Loucy (cell line): ENCODE results near the gene ARHGEF9.

Experiments used
- H2AFZ ChIP-seq: fragments of 200-600 bp; sonication (generic); 2 replicates; pipeline ENCODE4 v1.6.0; 2016; ENCODE audit warnings: antibody characterized with exemption, mild to moderate bottlenecking, low read length, moderate library complexity
- H3F3A ChIP-seq: fragments of 200-600 bp; 2 replicates; pipeline ENCODE4 v1.6.0; 2016; ENCODE audit warnings: antibody characterized with exemption, low read depth, mild to moderate bottlenecking
- H3K27me3 ChIP-seq: fragments of 200-600 bp; sonication (generic); 2 replicates; pipeline ENCODE4 v1.6.1; 2014; ENCODE audit warnings: low read length, mild to moderate bottlenecking; ENCODE audit not compliant: insufficient read depth, poor library complexity, severe bottlenecking
- H3K36me3 ChIP-seq: fragments of 200-600 bp; sonication (generic); 2 replicates; pipeline ENCODE4 v1.6.1; 2016; ENCODE audit warnings: low read length; ENCODE audit not compliant: insufficient read depth
- H3K4me1 ChIP-seq: fragments of 200-600 bp; sonication (generic); 2 replicates; pipeline ENCODE4 v1.5.1; 2014; ENCODE audit warnings: low read length, mild to moderate bottlenecking; ENCODE audit not compliant: insufficient read depth, poor library complexity, severe bottlenecking
- H3K4me2 ChIP-seq: fragments of 200-600 bp; sonication (generic); 2 replicates; pipeline ENCODE4 v1.6.0; 2014; ENCODE audit warnings: antibody characterized with exemption, low read length, low read depth, mild to moderate bottlenecking; ENCODE audit not compliant: poor library complexity, severe bottlenecking
- H3K4me3 ChIP-seq: fragments of 200-600 bp; sonication (generic); 2 replicates; pipeline ENCODE4 v1.5.1; 2014; ENCODE audit warnings: low read length, mild to moderate bottlenecking, mixed read lengths; ENCODE audit not compliant: poor library complexity, severe bottlenecking
- H3K79me2 ChIP-seq: fragments of 200-600 bp; sonication (generic); 2 replicates; pipeline ENCODE4 v1.6.1; 2014; ENCODE audit warnings: low read length; ENCODE audit not compliant: insufficient read depth
- H3K9ac ChIP-seq: fragments of 200-600 bp; sonication (generic); 2 replicates; pipeline ENCODE4 v1.6.0; 2014; ENCODE audit warnings: mild to moderate bottlenecking, low read depth, low read length, moderate library complexity; ENCODE audit not compliant: poor library complexity, severe bottlenecking
- H3K9me2 ChIP-seq: fragments of 200-600 bp; sonication (generic); replicated peaks from 2 replicates; pipeline ENCODE4 v1.6.1; 2016; ENCODE audit warnings: low read depth, low read length, mixed read lengths
- H3K9me3 ChIP-seq: fragments of 200-600 bp; sonication (generic); 2 replicates; pipeline ENCODE4 v1.6.1; 2014; ENCODE audit warnings: mild to moderate bottlenecking, antibody characterized with exemption, low read length, low read depth; ENCODE audit not compliant: insufficient read depth
- H4K20me1 ChIP-seq: fragments of 200-600 bp; sonication (generic); 2 replicates; pipeline ENCODE4 v1.6.0; 2014; ENCODE audit warnings: antibody characterized with exemption, low read length, mild to moderate bottlenecking; ENCODE audit not compliant: insufficient read depth, poor library complexity, severe bottlenecking
- CTCF ChIP-seq: fragments of 200-600 bp; sonication (generic); conservative IDR thresholded peaks from 2 replicates; pipeline ENCODE4 v1.5.1; 2014; ENCODE audit warnings: mild to moderate bottlenecking, antibody characterized with exemption, low read length
- EZH2phosphoT487 ChIP-seq: fragments of 200-600 bp; IDR thresholded peaks from 2 replicates; pipeline ENCODE4 v1.6.1; 2018; ENCODE audit warnings: antibody characterized with exemption, mild to moderate bottlenecking, moderate library complexity, borderline replicate concordance

The ARHGEF9 gene

GRCh38 chrX:63673896-63674295, 111.1 kb downstream of the ARHGEF9 start:
- peaks cover 42% of the 10 kb centered on the region; the same call in 1 of the 2 replicates for H3K36me3 ChIP-seq
- H3F3A ChIP-seq: no peaks in the 10 kb centered on the region
- no peaks in the 10 kb centered on the region for H3K79me2 ChIP-seq
- no peaks in the 10 kb centered on the region for H3K27me3 ChIP-seq
- H3K9ac ChIP-seq: no peak overlapping the region
- H3K4me2 ChIP-seq: no peak overlapping the region
- no peak overlapping the region for H2AFZ ChIP-seq
- no peaks in the 10 kb centered on the region for H4K20me1 ChIP-seq
- TF ChIP-seq EZH2phosphoT487: no peak
- TF ChIP-seq CTCF: no peak
- H3K9me3 ChIP-seq: no peaks in the 10 kb centered on the region
- H3K4me1 ChIP-seq: no peaks in the 10 kb centered on the region
- no peaks in the 10 kb centered on the region for H3K9me2 ChIP-seq
- H3K4me3 ChIP-seq: no peak overlapping the region

- Histone ChIP-seq H3F3A (no peaks in the 10 kb centered on the region), H3K9ac (no peak overlapping the region), H3K27me3 (no peaks in the 10 kb centered on the region), H3K9me2 (no peaks in the 10 kb centered on the region), H2AFZ (no peak overlapping the region), H3K4me3 (no peak overlapping the region), H3K4me1 (no peaks in the 10 kb centered on the region), H4K20me1 (no peaks in the 10 kb centered on the region), H3K79me2 (no peaks in the 10 kb centered on the region), H3K36me3 (peaks cover 13% of the 10 kb centered on the region; the same call in 1 of the 2 replicates), H3K4me2 (no peak overlapping the region), H3K9me3 (no peaks in the 10 kb centered on the region)
- no peak for TF ChIP-seq CTCF
- TF ChIP-seq EZH2phosphoT487: no peak
Measured at GRCh38 chrX:63664741-63665140, 120.3 kb downstream of the ARHGEF9 start.

GRCh38 chrX:63664083-63664482, 120.9 kb downstream of the ARHGEF9 start:
- Histone ChIP-seq H3K9me3 (no peaks in the 10 kb centered on the region), H3K36me3 (peaks cover 13% of the 10 kb centered on the region; the same call in 1 of the 2 replicates), H4K20me1 (no peaks in the 10 kb centered on the region), H3K9ac (no peak overlapping the region), H3K4me2 (no peak overlapping the region), H3K79me2 (no peaks in the 10 kb centered on the region), H3K9me2 (no peaks in the 10 kb centered on the region), H3K4me3 (no peak overlapping the region), H2AFZ (no peak overlapping the region), H3K27me3 (no peaks in the 10 kb centered on the region), H3F3A (no peaks in the 10 kb centered on the region), H3K4me1 (no peaks in the 10 kb centered on the region)
- no peak for TF ChIP-seq CTCF
- TF ChIP-seq EZH2phosphoT487: no peak
